ENCODE data around the gene MTHFD1. TPM values are rescaled to one million over a fixed set of nuclear protein-coding genes. Genes with fewer than 3 reads are reported as not detected.

Gene MTHFD1
- total RNA-seq = 76.3 and 84.0 TPM in 2 replicates

DNA sequence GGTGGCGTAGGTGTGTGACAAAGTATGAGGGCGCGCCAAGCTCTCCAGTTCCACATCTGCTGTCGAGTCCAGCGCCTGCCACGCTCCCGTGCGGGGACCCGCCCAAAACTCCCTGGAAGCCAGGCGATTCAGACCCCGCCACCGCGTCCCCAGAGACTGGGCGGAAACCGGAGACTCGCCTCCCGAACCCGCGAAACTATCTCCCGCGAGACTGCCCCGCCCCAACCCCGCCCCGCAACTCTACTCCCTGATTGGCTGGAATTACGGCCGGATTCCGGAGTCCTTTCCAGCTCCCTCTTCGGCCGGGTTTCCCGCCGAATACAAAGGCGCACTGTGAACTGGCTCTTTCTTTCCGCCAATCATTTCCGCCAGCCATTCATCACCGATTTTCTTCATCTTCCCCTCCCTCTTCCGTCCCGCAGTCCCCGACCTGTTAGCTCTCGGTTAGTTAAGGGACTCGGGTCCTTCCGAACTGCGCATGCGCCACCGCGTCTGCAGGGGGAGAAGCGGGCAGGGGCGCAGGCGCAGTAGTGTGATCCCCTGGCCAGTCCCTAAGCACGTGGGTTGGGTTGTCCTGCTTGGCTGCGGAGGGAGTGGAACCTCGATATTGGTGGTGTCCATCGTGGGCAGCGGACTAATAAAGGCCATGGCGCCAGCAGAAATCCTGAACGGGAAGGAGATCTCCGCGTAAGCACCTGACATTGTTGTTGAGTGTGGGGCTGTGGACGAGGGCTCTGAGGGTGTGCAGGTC, at the start of gene MTHFD1:
MTHFD1 (plus strand) TSS at position 572 of the 751 bp plus-strand sequence; CDS start at position 647, 75 bp downstream.

DNA sequence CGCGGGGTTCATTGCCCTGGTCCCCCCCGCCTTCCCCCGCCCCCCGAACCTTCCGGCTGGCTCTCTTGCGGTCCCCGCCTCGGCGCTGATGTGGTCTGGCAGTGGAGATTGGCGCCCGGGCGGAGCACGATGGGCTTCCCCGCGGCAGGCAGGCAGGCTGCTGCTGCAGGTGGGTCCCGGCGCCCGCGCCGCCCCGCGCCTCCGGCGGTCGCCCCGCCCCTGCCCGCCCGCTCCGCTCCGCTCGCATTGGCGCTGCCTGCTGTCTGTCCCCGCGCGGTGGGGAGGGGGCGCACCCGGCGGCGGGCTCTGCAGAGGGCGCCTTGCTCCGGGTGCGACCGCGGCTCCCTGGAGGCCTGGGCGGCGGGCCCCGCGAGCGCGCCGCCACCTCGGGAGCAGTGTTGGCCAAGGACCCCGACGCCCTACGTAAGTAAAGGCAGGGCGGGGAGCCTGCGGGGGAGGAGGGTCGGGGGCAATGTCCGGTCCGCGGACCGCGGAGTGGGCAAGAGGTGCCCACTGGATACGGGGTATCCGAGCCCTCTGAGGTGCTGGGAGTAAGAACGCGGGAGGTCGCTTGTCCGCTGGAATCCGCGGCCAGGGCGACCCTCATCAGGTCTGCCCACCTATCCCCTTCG, 77.2 kb downstream of the MTHFD1 start, which contains the start of gene AKAP5:
AKAP5 (plus strand) TSS at position 309 of the 632 bp plus-strand sequence. CDS start 2,896 bp downstream, outside the sequence.

DNA sequence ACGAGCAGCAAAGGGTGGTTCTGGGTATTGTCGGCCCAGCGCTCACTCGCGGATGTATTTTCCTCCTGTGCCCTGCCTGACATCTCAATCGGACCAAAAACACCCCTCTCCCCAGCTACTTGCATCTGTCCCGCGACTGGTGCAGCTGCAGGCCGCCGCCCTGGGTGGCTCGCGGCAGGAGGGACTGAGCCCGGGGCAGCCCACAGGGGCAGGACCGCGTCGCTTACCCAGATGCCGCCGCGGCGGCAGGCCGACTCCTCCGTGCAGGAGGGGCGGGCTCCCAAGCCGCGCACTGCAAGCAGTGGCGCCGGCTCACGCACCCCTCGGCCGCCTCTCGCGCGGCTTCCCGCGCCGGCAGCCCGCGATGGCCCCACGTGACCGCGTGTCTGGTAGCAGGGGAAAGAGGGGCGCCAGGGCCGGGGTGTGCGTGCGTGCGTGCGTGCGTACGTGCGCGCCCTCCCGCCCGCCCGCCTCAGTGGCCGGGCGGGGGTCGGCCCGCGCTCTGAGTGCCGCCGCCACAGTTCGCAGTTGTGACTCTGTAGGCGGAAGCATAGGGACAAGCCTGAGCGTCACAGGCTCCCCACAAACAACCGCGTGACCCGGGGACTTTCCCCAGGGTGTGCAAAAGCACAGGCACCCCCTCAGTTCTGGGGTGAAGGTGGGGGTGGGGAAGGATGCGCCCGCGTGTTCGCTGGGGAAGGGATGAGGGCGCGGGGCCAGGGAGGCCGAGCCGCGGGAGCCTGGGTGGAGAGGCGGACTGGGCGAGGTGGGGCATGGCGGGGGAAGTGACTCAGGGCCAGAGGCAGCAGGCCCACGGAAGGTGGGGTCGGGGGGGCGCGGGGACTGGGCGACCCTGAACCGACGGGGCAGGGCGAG, 115.5 kb downstream of the MTHFD1 start, which contains the start of gene ZBTB25:
ZBTB25 (minus strand) TSS at position 405 of the 876 bp plus-strand sequence. CDS start 13,305 bp downstream, outside the sequence.

DNA sequence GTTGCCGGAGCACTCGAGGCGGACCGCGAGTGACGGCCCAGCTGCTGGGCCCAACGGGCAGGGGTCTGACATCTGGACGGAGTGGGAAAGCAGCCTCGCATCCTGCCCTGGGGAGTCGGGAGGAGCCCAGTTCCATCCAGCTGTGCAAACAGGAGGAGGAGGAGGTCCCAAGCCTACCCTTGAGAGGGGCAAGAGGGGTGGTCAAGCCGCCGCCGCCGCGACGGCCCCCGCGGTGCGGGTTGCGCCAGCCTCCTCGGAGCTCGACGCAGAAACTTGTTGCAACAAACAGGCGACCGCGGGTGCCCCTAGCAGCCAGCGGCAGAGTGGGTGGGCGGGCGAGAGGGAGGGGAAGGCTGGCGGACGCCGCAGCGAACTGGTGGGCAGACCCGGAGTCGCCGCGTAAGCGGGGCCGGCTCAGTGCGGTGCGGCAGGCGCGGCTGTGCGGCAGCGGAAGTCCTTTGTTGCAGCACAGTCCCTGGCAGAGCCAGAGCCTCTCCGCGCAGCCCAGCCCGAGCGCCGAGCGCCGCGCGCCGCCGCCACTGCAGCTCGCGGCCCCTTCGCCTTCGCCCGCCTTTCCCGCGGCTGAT, 116.2 kb downstream of the MTHFD1 start, which contains the start of gene ZBTB1:
ZBTB1 (plus strand) TSS at position 461 of the 587 bp plus-strand sequence. CDS start 16,735 bp downstream, outside the sequence.

Other genes starting within 250 kb of the MTHFD1 start
- gene ESR2, start 94.0 kb upstream of the MTHFD1 start, total RNA-seq = not detected in 2 replicates
- gene AKAP5, start 77.1 kb downstream of the MTHFD1 start, total RNA-seq = 0.15 and 0.17 TPM in 2 replicates
- 2.9 and 4.8 TPM in 2 replicates for gene ZBTB25, start 115.5 kb downstream of the MTHFD1 start, total RNA-seq
- gene ZBTB1, start 116.4 kb downstream of the MTHFD1 start, total RNA-seq = 14.4 and 18.7 TPM in 2 replicates
- 10.1 and 10.9 TPM in 2 replicates for gene HSPA2, start 152.4 kb downstream of the MTHFD1 start, total RNA-seq
- 0.30 and 0.50 TPM in 2 replicates for gene PPP1R36, start 161.6 kb downstream of the MTHFD1 start, total RNA-seq

Measured in bronchus fibroblast of lung (primary cell).